Stimulated activated CD4-positive, alpha-beta T cell treated with anti-CD3 and anti-CD28 coated beads, Interleukin-12 subunit alpha, Interleukin-12 subunit beta, amount 100 ng/mL, for 4 hours (primary cell): ENCODE data around the gene SMAD4.
"Not testable (repeated sequence)": the region's sequence is repeated elsewhere in the genome, so short reads cannot be mapped to it uniquely, and the experiment has no call there.

Experiments used
- DNase-seq: peaks from one replicate; pipeline ENCODE4 v3.0.0-alpha.2; 2020

SMAD4 gene

DNA sequence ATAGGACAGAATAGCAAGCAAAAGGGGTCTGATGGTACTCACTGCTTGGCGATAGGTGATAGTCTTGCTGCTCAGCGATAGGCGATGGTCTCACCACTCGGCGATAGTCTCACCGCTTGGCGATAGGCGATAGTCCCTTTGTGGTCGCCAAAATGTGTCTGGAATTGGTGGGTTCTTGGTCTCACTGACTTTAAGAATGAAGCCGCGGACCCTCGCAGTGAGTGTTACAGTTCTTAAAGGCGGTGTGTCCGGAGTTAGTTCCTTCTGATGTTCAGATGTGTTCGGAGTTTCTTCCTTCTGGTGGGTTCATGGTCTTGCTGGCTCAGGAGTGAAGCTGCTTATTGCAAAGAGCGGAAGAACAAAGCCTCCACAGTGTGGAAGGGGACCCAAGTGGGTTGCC is 90.0 kb downstream of the SMAD4 start:
- DNase-seq: not testable (repeated sequence)

DNA sequence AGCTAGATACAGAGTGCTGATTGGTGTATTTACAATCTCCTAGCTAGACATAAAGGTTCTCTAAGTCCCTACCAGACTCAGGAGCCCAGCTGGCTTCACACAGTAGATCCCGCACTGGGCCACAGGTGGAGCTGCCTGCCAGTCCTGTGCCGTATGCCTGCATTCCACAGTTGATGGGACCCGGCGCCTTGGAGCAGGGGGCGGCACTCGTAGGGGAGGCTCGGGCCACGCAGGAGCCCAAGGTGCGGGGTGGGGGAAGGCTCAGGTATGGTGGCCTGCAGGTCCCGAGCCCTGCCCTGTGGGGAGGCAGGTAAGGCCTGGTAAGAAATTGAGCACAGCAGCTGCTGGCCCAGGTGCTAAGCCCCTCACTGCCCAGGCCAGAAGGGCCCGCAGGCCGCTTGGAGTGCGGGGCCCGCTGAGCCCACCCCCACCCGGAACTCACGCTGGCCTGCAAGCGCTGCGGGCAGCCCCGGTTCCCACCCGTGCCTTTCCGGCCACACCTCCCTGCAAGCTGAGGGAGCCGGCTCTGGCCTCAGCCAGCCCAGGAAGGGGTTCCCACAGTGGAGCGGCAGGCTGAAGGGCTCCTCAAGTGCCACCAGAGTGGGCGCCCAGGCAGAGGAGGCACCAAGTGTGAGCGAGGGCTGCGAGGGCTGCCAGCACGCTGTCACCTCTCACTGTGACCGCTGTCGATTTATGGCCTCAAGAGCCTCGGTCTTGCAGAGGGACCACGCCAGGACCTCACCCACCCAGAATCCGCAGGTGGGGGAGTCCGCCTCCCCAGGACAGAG is 91.0 kb downstream of the SMAD4 start:
- DNase-seq: no peak

DNA sequence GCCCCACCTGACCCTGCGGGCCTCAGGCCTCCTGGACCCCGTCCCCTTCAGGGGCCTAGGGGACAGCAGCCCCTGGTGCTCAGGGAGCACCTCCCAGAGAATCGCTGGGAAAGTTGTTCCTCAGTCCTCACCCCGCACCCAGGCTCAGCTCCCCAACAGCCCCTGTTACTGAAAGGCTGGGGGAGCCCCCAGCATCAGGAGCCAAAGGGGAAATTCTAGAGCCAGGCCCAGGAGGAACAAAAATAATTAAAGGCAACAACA is 91.5 kb downstream of the SMAD4 start:
- DNase-seq: no peak

DNA sequence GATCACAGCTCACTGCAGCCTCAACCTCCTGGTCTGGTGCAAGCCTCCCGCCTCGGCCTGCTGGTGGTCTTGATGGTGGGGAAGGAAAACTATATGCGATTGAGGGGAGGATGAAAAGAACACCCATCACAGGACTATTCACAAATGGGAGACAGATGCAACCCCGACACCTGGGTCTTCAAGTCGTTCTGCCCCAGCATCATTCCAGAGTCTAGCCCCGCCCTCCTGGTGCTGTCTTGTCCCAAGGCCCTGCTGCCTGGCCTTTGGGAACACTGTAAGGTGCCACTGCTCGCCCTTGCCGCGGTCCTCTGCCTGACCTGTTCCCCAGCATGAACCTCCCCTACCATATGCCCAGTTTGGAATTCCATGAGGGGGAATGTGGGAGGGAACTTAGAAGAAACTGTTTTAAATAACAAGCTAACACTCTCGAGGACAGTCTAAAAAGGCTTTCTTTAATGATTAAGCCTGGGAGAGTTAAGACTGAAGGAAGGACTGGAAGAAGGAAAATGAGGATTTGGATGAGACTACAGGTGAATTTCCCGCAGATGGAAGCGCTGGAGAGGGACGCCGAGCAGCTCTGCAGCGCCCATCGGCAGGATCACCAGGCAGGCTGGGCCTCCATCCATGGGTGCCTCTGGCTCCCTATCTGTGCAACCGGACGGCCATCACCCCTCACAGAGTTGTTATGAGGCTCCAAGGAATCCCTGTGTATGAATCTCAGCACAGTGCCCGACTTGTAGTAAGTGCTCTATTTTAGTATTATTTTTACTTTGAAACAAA is 92.4 kb downstream of the SMAD4 start:
- no peak for DNase-seq

DNA sequence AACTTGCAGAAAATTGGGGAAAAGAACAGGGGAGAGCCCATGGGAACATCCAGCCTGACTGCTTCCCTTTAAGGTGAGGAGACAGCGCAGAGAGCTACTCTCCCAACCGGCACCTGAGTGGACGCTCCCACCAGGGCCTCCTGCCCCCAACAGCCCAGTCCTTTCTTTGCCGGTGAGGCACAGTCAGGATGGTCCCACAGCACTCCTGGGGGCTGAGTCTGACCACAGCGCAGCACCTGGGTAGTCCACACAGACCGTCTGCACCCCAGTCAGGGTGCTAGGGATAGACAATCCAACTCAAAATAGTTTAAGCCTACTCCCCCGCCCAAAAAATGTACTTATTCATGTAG is 93.0 kb downstream of the SMAD4 start:
- DNase-seq: no peak

DNA sequence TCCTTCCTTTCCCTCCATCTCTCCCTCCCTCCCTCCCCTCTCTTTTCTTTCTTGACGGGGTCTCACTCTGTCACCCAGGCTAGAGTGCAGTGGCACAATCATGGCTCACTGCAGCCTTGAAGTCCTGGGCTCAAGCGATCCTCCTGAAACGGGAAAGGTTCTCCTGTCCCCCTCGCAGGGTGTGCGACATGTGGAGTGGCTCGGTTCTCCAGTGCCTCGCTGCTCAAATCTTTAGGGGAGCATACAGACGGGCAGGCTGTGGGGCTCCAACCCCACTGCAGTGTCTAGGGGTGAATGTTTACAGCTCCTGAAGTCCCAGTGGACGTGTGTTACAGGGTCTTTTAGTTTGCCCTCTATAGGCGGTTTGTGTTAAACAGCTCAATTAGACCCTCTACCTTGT is 93.5 kb downstream of the SMAD4 start:
- DNase-seq: no peak

DNA sequence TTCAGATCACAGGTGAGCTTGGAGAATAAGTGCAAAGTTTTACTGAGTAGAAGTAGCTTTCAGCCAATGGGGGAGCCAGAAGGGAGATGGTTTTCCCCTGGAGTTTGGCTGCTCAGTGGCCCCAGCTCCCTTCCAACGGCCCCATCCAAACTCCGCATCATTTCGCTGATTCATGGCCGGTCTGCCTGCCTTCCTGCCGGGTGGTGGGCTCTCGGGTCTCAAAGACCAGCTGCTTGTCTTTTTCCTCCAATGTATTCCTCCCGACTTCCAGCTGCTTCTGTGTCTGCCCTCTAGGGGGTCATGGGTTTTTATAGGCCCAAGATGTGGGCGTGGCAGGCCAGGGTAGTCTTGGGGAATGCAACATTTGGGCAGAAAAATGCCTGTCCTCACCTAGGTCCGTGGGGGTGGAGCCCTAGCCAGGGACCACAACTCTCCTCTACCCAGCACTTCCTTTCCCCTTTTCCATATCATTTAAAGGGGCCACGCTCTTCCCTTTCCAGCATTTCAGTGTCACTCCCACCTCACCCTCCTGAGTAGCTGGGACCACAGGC is 94.0 kb downstream of the SMAD4 start:
- DNase-seq: no peak

DNA sequence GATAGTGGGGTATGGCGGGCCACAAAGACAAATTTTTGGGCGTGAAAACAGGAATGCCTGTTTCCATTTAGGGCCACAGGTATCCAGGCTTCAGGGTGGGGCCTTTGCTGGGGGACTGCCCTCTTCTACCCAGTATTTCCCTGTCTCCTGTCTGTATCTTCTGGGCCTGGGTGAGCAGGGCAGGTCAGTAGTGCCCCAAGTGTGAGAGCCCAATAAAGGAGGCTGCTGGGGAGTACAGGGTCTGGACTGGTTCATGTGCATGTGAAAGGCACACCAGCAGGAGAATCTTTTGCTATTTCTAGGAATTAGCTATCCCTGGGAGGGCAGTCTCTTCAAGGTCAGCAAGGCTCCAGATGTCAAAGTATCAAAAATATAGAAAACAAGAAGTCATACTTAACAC is 96.0 kb downstream of the SMAD4 start:
- no peak for DNase-seq

DNA sequence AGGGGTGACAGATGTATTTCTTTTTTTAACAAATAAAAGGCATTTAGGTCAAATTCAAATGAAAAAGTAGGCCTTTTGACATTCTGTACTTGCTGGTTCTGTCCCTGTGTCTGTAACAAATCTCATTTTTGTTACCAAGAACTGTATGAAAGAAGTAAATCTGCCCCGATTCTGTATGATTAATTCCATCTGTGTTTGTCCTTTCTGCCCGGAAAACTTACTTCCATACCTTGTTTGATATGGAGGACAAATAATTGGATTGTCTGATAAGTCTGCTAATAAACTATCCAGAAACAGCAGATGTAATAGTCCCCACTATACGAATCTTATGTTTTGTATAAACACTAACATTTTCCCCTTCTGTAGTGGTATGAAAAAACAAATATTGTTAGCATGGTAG is 97.7 kb downstream of the SMAD4 start:
- no peak for DNase-seq

DNA sequence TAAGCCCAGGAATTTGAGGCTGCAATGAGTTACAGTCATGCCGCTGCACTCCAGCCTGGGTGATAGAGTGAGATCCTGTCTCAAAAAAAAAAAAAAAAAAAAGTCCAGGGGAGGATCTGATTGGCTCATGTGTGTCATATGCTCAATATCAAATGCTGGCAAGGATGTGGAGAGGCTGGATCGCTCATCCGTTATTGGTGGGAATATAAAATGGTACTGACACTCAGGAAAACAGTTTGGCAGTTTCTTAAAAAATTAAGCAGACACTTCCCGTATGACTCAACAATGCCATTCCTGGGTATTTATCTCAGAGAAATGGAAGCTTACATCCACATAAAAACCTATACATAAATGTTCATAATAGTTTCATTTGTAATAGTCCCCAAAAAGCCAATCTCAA is 98.5 kb downstream of the SMAD4 start:
- DNase-seq: no peak

DNA sequence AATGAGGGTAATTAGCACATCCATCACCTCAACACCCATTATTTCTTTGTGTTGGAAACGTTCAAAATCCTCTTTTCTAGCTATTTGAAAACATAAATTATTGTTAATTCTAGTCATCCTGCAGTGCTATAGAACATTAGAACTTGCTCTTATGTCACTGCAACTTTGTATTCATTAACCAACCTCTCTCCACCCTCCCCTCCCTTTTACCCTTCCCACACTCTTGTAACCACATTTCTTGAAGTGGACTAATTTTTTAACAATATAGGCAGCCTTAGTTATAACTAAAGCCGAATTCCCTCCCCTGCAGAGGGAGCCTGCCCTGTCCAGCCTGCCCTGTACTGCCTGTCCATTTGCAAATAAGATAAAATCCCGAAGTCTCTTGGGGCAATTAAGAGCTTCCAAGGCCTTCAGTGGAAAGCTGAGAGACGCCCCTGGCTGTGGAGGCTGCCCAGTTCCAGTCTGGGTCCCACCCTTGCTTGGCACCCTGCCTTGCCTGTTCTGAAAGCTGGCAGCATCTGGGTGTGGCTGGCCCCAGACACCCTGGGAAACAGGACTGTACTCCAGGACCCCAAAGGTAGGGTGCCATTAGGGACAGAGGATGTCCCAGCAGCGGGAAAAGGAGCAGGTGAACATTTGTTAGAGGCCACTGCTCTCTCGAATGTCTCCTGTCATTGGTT is 102.4 kb downstream of the SMAD4 start:
- no peak for DNase-seq

DNA sequence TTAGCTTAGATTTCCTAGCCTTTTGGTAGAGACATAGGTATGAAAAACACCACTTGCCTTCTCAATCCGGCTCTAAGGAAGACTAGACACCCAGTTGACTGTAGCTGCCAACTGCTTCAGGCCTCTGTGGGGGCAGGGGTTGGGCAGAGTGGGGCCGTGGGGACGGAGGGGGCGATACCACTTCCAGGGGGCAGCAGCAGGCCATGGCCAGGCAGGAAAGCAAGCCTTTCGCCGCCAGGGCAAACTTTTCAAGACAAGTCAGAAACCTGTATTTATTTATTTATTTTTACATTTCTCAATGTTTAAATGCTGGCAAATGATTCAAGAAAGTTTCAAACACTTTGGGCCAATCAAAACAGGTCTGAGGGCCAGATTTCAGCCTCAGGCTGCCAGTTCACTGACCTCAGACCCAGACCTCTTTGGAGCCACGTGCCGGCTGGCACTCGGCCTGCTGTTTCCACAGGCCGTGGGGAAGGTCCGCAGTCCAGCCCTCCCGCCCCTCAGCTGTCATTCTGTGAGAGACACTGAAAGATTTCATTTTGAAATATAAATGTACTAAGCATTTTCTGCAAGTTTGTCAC is 103.7 kb downstream of the SMAD4 start:
- no peak for DNase-seq
